ENCODE data around the gene PPM1H. TPM values are rescaled to one million over a fixed set of nuclear protein-coding genes. Genes with fewer than 3 reads are reported as not detected.

The PPM1H gene
- total RNA-seq, 1 experiment from 2014 or later, result 37.1 TPM

GRCh38 chr12:62603061-62603810 lies 331.7 kb downstream of the PPM1H start (continued):
- TF ChIP-seq HMGXB4 (CRISPR knock-in tag; IDR thresholded peaks at IDR 0.05) (peak; percentile 80; the same call in 1 of the 2 replicates), NFATC4 (CRISPR knock-in tag; IDR thresholded peaks at IDR 0.05) (peak; percentile 64; the same call in 1 of the 2 replicates), ZNF671 (CRISPR knock-in tag; IDR thresholded peaks at IDR 0.05) (0 out of 2 replicates have a peak, but pooled peaks have one; percentile 4), ERG (CRISPR knock-in tag; IDR thresholded peaks at IDR 0.05) (0 out of 2 replicates have a peak, but pooled peaks have one; percentile 40), FOXP4 (CRISPR knock-in tag; IDR thresholded peaks at IDR 0.05) (0 out of 2 replicates have a peak, but pooled peaks have one; percentile 12), GTF2I (CRISPR knock-in tag; conservative IDR thresholded peaks at IDR 0.05) (no peak), JUN (CRISPR knock-in tag; IDR thresholded peaks at IDR 0.05) (0 out of 2 replicates have a peak, but pooled peaks have one; percentile 16), ELF4 (CRISPR knock-in tag; IDR thresholded peaks at IDR 0.05; ENCODE audit: low read depth) (0 out of 2 replicates have a peak, but pooled peaks have one; percentile 19), KAT7 (CRISPR knock-in tag; IDR thresholded peaks at IDR 0.05; ENCODE audit: borderline replicate concordance) (peak; percentile 32; the same call in 1 of the 2 replicates), E2F4 (CRISPR knock-in tag; IDR thresholded peaks at IDR 0.05; ENCODE audit: borderline replicate concordance, low read depth) (no peak), HMGA2 (CRISPR knock-in tag; IDR thresholded peaks at IDR 0.05) (no peak)
- TF ChIP-seq, protein P1, sequence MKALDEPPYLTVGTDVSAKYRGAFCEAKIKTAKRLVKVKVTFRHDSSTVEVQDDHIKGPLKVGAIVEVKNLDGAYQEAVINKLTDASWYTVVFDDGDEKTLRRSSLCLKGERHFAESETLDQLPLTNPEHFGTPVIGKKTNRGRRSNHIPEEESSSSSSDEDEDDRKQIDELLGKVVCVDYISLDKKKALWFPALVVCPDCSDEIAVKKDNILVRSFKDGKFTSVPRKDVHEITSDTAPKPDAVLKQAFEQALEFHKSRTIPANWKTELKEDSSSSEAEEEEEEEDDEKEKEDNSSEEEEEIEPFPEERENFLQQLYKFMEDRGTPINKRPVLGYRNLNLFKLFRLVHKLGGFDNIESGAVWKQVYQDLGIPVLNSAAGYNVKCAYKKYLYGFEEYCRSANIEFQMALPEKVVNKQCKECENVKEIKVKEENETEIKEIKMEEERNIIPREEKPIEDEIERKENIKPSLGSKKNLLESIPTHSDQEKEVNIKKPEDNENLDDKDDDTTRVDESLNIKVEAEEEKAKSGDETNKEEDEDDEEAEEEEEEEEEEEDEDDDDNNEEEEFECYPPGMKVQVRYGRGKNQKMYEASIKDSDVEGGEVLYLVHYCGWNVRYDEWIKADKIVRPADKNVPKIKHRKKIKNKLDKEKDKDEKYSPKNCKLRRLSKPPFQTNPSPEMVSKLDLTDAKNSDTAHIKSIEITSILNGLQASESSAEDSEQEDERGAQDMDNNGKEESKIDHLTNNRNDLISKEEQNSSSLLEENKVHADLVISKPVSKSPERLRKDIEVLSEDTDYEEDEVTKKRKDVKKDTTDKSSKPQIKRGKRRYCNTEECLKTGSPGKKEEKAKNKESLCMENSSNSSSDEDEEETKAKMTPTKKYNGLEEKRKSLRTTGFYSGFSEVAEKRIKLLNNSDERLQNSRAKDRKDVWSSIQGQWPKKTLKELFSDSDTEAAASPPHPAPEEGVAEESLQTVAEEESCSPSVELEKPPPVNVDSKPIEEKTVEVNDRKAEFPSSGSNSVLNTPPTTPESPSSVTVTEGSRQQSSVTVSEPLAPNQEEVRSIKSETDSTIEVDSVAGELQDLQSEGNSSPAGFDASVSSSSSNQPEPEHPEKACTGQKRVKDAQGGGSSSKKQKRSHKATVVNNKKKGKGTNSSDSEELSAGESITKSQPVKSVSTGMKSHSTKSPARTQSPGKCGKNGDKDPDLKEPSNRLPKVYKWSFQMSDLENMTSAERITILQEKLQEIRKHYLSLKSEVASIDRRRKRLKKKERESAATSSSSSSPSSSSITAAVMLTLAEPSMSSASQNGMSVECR (CRISPR knock-in tag; IDR thresholded peaks at IDR 0.05; ENCODE audit: borderline replicate concordance), result 0 out of 2 replicates have a peak, but pooled peaks have one; percentile 81

Data from WTC11 (cell line).